Subcutaneous adipose tissue (tissue), 4 donors: ENCODE measurements around the gene EGF. TPM values are rescaled to one million over a fixed set of nuclear protein-coding genes. Genes with fewer than 3 reads are reported as not detected.

ENCODE experiments used
- total RNA-seq, 4 donors: library from RNA; depleted of rRNA; stranded (reverse); fragments of >200 nt; gene quantifications; one replicate each; pipeline ENCODE4 v1.1.0, GENCODE V29; 2016
- TF ChIP-seq, protein P1 (sequence below): fragments of 450-650 bp; IDR thresholded peaks from one replicate; pipeline ENCODE4 v1.5.1; 2016; ENCODE audit warnings: low read depth, mild to moderate bottlenecking, control low read depth, antibody characterized with exemption, moderate library complexity

The EGF gene
- total RNA-seq, 4 donors from 2014 or later, result not detected

DNA sequence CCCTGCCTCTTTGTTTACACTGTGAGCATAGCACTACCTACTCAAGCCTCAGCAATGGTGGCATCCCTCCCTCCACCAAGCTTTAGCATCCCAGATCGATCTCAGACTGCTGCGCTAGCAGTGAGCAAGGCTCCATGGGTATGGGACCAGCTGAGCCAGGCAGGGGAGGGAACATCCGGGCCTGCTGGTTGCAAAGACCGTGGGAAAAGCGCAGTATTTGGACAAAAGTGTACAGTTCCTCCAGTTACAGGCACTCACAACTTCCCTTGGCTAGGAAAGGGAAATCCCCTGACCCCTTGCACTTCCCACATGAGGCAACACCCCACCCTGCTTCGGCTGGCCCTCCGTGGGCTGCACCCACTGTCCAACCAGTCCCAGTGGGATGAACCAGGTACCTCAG is 26.5 kb downstream of the EGF start:
- TF ChIP-seq, protein P1, sequence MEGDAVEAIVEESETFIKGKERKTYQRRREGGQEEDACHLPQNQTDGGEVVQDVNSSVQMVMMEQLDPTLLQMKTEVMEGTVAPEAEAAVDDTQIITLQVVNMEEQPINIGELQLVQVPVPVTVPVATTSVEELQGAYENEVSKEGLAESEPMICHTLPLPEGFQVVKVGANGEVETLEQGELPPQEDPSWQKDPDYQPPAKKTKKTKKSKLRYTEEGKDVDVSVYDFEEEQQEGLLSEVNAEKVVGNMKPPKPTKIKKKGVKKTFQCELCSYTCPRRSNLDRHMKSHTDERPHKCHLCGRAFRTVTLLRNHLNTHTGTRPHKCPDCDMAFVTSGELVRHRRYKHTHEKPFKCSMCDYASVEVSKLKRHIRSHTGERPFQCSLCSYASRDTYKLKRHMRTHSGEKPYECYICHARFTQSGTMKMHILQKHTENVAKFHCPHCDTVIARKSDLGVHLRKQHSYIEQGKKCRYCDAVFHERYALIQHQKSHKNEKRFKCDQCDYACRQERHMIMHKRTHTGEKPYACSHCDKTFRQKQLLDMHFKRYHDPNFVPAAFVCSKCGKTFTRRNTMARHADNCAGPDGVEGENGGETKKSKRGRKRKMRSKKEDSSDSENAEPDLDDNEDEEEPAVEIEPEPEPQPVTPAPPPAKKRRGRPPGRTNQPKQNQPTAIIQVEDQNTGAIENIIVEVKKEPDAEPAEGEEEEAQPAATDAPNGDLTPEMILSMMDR, result no peak

GRCh38 chr4:109942292-109942926 is 29.7 kb downstream of the EGF start:
- TF ChIP-seq, protein P1, result no peak

- TF ChIP-seq, protein P1, result no peak
These were observed 31.1 kb downstream of the EGF start for GRCh38 chr4:109943745-109944144.

- TF ChIP-seq, protein P1, result no peak
These were observed 31.9 kb downstream of the EGF start for GRCh38 chr4:109944591-109944990.

- TF ChIP-seq, protein P1, result no peak
These were observed 32.4 kb downstream of the EGF start for GRCh38 chr4:109945056-109945455.

- TF ChIP-seq, protein P1, result no peak
These were observed 33.4 kb downstream of the EGF start for GRCh38 chr4:109946120-109946519.

GRCh38 chr4:109947457-109947856 is 34.8 kb downstream of the EGF start:
- TF ChIP-seq, protein P1, result no peak
